ENCODE data around the gene SHROOM2.
"Not testable (repeated sequence)": the region's sequence is repeated elsewhere in the genome, so short reads cannot be mapped to it uniquely, and the experiment has no call there.

The SHROOM2 gene

GRCh38 chrX:9829308-9830267 is 43.4 kb downstream of the SHROOM2 start:
- peak; percentile 4 for DNase-seq (ENCODE audit: low read depth)

- no peak for DNase-seq (ENCODE audit: low read depth)
These were observed 46.6 kb downstream of the SHROOM2 start for GRCh38 chrX:9832811-9833210.

GRCh38 chrX:9835585-9836210 is 49.5 kb downstream of the SHROOM2 start:
- DNase-seq (ENCODE audit: low read depth), result no peak

- no peak for DNase-seq (ENCODE audit: low read depth)
These were observed 56.3 kb downstream of the SHROOM2 start for GRCh38 chrX:9842541-9842940.

- DNase-seq (ENCODE audit: low read depth), result no peak
These were observed 58.8 kb downstream of the SHROOM2 start for GRCh38 chrX:9844936-9845577.

- no peak for DNase-seq (ENCODE audit: low read depth)
These were observed 59.3 kb downstream of the SHROOM2 start for GRCh38 chrX:9845578-9845952.

GRCh38 chrX:9846631-9847030 is 60.4 kb downstream of the SHROOM2 start:
- no peak for DNase-seq (ENCODE audit: low read depth)

GRCh38 chrX:9847071-9847470 is 60.8 kb downstream of the SHROOM2 start:
- no peak for DNase-seq (ENCODE audit: low read depth)

- no peak for DNase-seq (ENCODE audit: low read depth)
These were observed 62.7 kb downstream of the SHROOM2 start for GRCh38 chrX:9848718-9849479.

- no peak for DNase-seq (ENCODE audit: low read depth)
These were observed 65.7 kb downstream of the SHROOM2 start for GRCh38 chrX:9851890-9852289.

- DNase-seq (ENCODE audit: low read depth), result no peak
These were observed 67.1 kb downstream of the SHROOM2 start for GRCh38 chrX:9853307-9853706.

- no peak for DNase-seq (ENCODE audit: low read depth)
These were observed 69.5 kb downstream of the SHROOM2 start for GRCh38 chrX:9855561-9856283.

- no peak for DNase-seq (ENCODE audit: low read depth)
These were observed 70.4 kb downstream of the SHROOM2 start for GRCh38 chrX:9856588-9856987.

- no peak for DNase-seq (ENCODE audit: low read depth)
These were observed 71.6 kb downstream of the SHROOM2 start for GRCh38 chrX:9857575-9858474.

GRCh38 chrX:9858684-9859083 is 72.5 kb downstream of the SHROOM2 start:
- not testable (repeated sequence) for DNase-seq (ENCODE audit: low read depth)

- no peak for DNase-seq (ENCODE audit: low read depth)
These were observed 73.7 kb downstream of the SHROOM2 start for GRCh38 chrX:9859711-9860555.

GRCh38 chrX:9860826-9861225 is 74.6 kb downstream of the SHROOM2 start:
- no peak for DNase-seq (ENCODE audit: low read depth)

- DNase-seq (ENCODE audit: low read depth), result no peak
These were observed 75.5 kb downstream of the SHROOM2 start for GRCh38 chrX:9861711-9862110.

GRCh38 chrX:9862525-9862924 is 76.3 kb downstream of the SHROOM2 start:
- no peak for DNase-seq (ENCODE audit: low read depth)
